BJ (cell line): ENCODE results near the gene SLC35F6. TPM values are rescaled to one million over a fixed set of nuclear protein-coding genes. Genes with fewer than 3 reads are reported as not detected.

Source experiments
- CTCF ChIA-PET: fragments of 350-600 bp; formaldehyde crosslinking; extraction: SDS; loops from one replicate; lab custom pipeline; 2021; ENCODE audit warnings: antibody characterized with exemption, inconsistent platforms; lab: Yijun Ruan, JAX
- POLR2A ChIA-PET: fragments of 300-600 bp; sonication (Branson Sonifier 250); formaldehyde crosslinking; extraction: SDS; loops from one replicate; lab custom pipeline; 2021; ENCODE audit warnings: antibody characterized with exemption; lab: Charles Lee
- DNase-seq: peaks from one replicate; pipeline ENCODE4 v3.0.0-alpha.2; 2011; ENCODE audit warnings: low read depth
- H3K27me3 ChIP-seq: 2 replicates; pipeline ENCODE4 v1.6.0; 2011; ENCODE audit warnings: low read length; ENCODE audit not compliant: control insufficient read depth, insufficient read depth
- H3K36me3 ChIP-seq: 2 replicates; pipeline ENCODE4 v1.5.1; 2011; ENCODE audit warnings: low read length; ENCODE audit not compliant: control insufficient read depth, insufficient read depth
- H3K4me3 ChIP-seq: 2 replicates; pipeline ENCODE4 v1.5.1; 2011; ENCODE audit warnings: low read depth, mild to moderate bottlenecking, control low read depth, low read length
- polyA plus RNA-seq: library from polyadenylated mRNA; depleted of rRNA; stranded (reverse); fragments of >200 nt; gene quantifications from 2 replicates; pipeline ENCODE4 v1.2.3, GENCODE V29; 2011
- TF ChIP-seq, protein P1 (sequence below): IDR thresholded peaks from 2 replicates; pipeline ENCODE4 v1.5.1; 2011; ENCODE audit warnings: low read depth, mild to moderate bottlenecking, control low read depth, inconsistent platforms, low read length, moderate library complexity; ENCODE audit not compliant: insufficient read depth

The SLC35F6 gene
- polyA plus RNA-seq, 1 experiment, result 37.1 TPM

DNA sequence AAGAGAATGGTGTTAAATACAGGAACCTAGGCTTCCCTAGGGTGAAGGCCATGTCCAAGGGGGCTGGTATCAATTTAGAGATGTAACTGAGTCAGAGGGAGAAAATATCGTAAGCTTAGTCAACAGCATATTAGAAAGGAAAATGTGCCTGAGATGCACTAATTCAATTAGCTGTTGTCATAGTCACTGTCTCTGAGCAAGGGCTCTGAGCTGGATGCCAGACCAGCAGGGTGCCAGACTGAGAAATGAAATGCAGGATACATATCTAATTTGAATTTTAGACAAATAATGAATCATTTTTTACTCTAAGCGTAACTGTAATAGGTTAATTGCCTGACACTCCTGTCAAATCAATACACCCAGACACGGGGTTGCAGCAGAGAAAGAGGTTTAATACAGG, 11.4 kb upstream of the SLC35F6 start:
- TF ChIP-seq, protein P1, sequence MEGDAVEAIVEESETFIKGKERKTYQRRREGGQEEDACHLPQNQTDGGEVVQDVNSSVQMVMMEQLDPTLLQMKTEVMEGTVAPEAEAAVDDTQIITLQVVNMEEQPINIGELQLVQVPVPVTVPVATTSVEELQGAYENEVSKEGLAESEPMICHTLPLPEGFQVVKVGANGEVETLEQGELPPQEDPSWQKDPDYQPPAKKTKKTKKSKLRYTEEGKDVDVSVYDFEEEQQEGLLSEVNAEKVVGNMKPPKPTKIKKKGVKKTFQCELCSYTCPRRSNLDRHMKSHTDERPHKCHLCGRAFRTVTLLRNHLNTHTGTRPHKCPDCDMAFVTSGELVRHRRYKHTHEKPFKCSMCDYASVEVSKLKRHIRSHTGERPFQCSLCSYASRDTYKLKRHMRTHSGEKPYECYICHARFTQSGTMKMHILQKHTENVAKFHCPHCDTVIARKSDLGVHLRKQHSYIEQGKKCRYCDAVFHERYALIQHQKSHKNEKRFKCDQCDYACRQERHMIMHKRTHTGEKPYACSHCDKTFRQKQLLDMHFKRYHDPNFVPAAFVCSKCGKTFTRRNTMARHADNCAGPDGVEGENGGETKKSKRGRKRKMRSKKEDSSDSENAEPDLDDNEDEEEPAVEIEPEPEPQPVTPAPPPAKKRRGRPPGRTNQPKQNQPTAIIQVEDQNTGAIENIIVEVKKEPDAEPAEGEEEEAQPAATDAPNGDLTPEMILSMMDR, result no peak
- no peak overlapping the region for H3K4me3 ChIP-seq
- H3K36me3 ChIP-seq, result no peaks in the 10 kb centered on the region
- ChIA-PET POLR2A (no interaction called here), CTCF (interaction anchor here (1.4 to 3.4 kb wide), 3 partner anchors 147 to 175 kb away, joined by 5 to 19 read pairs (median 5); no protein-coding TSS in a partner anchor)
- H3K27me3 ChIP-seq, result no peaks in the 10 kb centered on the region
- DNase-seq, result no peak

DNA sequence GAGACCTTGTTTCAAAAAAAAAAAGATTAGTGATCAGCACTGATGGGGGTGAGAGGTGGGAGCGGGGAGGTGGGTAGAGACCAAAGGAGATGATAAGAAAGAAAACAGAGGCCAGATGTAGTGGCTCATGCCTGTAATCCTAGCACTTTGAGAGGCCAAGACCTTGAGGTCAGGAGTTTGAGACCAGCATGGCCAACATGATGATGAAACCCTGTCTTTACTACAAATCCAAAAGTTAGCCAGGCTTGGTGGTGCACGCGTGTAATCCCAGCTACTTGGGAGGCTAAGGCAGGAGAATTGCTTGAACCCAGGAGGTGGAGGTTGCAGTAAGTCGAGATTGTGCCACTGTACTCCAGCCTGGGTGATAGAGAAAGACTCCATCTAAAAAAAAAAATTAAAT, 9.5 kb upstream of the SLC35F6 start:
- TF ChIP-seq, protein P1, result no peak
- CTCF ChIA-PET, result interaction anchor here (0.9 to 3.4 kb wide), 2 partner anchors 149 to 176 kb away, joined by 3 to 19 read pairs; no protein-coding TSS in a partner anchor
- no peaks in the 10 kb centered on the region for H3K36me3 ChIP-seq
- H3K27me3 ChIP-seq, result no peaks in the 10 kb centered on the region
- no peak for DNase-seq
- POLR2A ChIA-PET, result interaction anchor here (0.7 kb wide), 1 partner anchor 103 kb away, joined by 6 read pairs; no protein-coding TSS in a partner anchor
- H3K4me3 ChIP-seq, result no peak overlapping the region

DNA sequence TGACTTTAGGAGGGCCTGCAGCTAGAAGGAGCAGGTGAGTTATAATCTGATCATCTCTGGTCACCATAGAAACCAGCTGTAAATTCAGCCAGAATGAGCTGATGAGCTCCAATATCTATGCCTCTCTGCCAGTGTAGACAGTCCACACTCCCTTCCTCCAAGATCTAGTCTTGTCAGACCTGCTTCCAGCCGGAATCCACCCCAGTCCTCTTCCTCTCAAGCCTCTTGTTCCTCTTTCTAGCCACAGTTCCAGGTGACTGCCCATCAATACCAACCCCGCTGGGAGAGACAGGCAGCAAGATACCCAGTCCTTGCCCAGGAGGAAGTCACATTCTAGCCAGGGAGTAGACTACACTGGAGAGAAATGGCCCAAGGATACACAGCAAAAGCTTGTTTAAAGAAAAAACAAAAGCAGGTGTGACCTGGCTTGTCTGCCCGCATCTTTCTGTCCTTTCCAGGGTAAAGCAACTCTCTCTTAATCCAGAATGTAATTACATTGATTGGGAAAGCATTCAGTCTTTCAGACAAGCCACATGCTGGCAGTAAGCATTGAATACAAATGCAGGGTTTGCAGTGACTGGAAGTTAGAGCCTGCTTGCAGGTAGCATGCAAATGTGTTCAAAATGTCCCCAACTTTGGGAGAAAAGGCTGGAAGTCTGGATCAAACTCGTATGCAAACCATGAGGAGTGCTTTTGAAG, 9.0 kb upstream of the SLC35F6 start:
- no peak for DNase-seq
- Histone ChIP-seq H3K27me3 (no peaks in the 10 kb centered on the region), H3K4me3 (no peak overlapping the region), H3K36me3 (no peaks in the 10 kb centered on the region)
- TF ChIP-seq, protein P1, result no peak
- ChIA-PET CTCF (interaction anchor here (0.9 to 3.4 kb wide), 4 partner anchors 10 to 177 kb away, joined by 3 to 19 read pairs (median 4); no protein-coding TSS in a partner anchor), POLR2A (no interaction called here)

DNA sequence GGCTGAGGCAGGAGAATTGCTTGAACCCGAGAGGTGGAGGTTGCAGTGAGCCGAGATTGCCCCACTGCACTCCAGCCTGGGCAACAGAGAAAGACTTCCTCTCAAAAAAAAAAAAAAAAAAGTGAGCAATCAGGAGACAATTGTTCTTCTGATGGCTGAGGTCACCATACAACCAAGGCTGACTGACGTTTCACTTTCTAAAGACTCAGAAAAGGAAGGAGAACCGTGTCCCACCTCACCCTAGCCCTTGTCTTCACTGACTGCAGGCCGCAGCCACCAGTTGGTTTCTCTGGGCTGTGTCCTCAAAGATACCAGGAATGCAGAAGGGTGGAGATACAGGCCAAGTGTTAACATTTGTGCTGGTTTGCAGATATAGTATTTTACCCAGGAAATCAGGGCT, 7.7 kb upstream of the SLC35F6 start:
- DNase-seq, result no peak
- TF ChIP-seq, protein P1, result no peak
- ChIA-PET CTCF (interaction anchor here (0.7 to 1.3 kb wide), 2 partner anchors 11 to 14 kb away, joined by 3 to 5 read pairs; no protein-coding TSS in a partner anchor), POLR2A (no interaction called here)
- Histone ChIP-seq H3K27me3 (no peaks in the 10 kb centered on the region), H3K4me3 (no peak overlapping the region), H3K36me3 (no peaks in the 10 kb centered on the region)
